H1 (cell line): Measurements from ENCODE around the gene MRPS31.

ENCODE experiments used
- EZH2 ChIP-seq: fragments of 200-600 bp; sonication (generic); IDR thresholded peaks from 2 replicates; pipeline ENCODE4 v1.7.1; 2012; ENCODE audit warnings: low read depth, mild to moderate bottlenecking, moderate library complexity, low read length, inconsistent platforms; ENCODE audit not compliant: severe bottlenecking
- KDM5A ChIP-seq: fragments of 200-600 bp; IDR thresholded peaks from 2 replicates; pipeline ENCODE4 v1.7.1; 2012; ENCODE audit warnings: mild to moderate bottlenecking, low read length, inconsistent platforms, mixed read lengths
- NRF1 ChIP-seq: IDR thresholded peaks from 2 replicates; pipeline ENCODE4 v1.6.1; 2011; ENCODE audit warnings: mild to moderate bottlenecking, low read depth, low read length, improper control_type of control experiment
- YY1 ChIP-seq: IDR thresholded peaks from 2 replicates; pipeline ENCODE4 v1.6.1; 2011; ENCODE audit warnings: low read depth, mild to moderate bottlenecking, low read length
- TF ChIP-seq, protein P1 (sequence below), 3 experiments: IDR thresholded peaks; 1 replicate in 2 of 3; 2 replicates in 1 of 3; pipeline versions ENCODE4 v1.5.1 to v1.6.1; 2011; ENCODE audit warnings: low read length in 3 of 3, mild to moderate bottlenecking in 3 of 3, inconsistent platforms in 2 of 3, low read depth in 1 of 3, moderate library complexity in 1 of 3; ENCODE audit not compliant: insufficient read depth in 1 of 3; ENCODE audit errors: control extremely low read depth in 1 of 3

GRCh38 chr13:40764587-40765403 lies 6.2 kb downstream of the MRPS31 start:
- TF ChIP-seq NRF1: no peak
- TF ChIP-seq EZH2: no peak
- TF ChIP-seq, protein P1, sequence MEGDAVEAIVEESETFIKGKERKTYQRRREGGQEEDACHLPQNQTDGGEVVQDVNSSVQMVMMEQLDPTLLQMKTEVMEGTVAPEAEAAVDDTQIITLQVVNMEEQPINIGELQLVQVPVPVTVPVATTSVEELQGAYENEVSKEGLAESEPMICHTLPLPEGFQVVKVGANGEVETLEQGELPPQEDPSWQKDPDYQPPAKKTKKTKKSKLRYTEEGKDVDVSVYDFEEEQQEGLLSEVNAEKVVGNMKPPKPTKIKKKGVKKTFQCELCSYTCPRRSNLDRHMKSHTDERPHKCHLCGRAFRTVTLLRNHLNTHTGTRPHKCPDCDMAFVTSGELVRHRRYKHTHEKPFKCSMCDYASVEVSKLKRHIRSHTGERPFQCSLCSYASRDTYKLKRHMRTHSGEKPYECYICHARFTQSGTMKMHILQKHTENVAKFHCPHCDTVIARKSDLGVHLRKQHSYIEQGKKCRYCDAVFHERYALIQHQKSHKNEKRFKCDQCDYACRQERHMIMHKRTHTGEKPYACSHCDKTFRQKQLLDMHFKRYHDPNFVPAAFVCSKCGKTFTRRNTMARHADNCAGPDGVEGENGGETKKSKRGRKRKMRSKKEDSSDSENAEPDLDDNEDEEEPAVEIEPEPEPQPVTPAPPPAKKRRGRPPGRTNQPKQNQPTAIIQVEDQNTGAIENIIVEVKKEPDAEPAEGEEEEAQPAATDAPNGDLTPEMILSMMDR (IDR thresholded peaks at IDR 0.05; ENCODE audit: control extremely low read depth in 1 of 3, insufficient read depth in 1 of 3, low read depth in 1 of 3, low read length in 3 of 3): no peak
- TF ChIP-seq KDM5A: no peak
- no peak for TF ChIP-seq YY1
